GM19324 (cell line): ENCODE measurements around the gene EGFR.

Experiments used
- ATAC-seq: cut with Tn5 transposase; IDR thresholded peaks from one replicate; pipeline ENCODE4 v1.9.1; 2021; ENCODE audit warnings: mild to moderate bottlenecking, moderate library complexity; ENCODE audit not compliant: unreplicated experiment, low FRiP score

EGFR gene

GRCh38 chr7:55198634-55199392, 180.0 kb downstream of the EGFR start:
- no peak for ATAC-seq

- ATAC-seq: no peak
These were observed 180.6 kb downstream of the EGFR start for GRCh38 chr7:55199418-55199817.

- no peak for ATAC-seq
These were observed 181.6 kb downstream of the EGFR start for GRCh38 chr7:55200441-55200840.

- no peak for ATAC-seq
These were observed 183.5 kb downstream of the EGFR start for GRCh38 chr7:55202150-55202913.

- ATAC-seq: no peak
These were observed 184.5 kb downstream of the EGFR start for GRCh38 chr7:55203300-55203699.

GRCh38 chr7:55205124-55205955, 186.5 kb downstream of the EGFR start:
- no peak for ATAC-seq

GRCh38 chr7:55206235-55207029, 187.6 kb downstream of the EGFR start:
- no peak for ATAC-seq

GRCh38 chr7:55207436-55208125, 188.8 kb downstream of the EGFR start:
- no peak for ATAC-seq

GRCh38 chr7:55209366-55209765, 190.5 kb downstream of the EGFR start:
- no peak for ATAC-seq

GRCh38 chr7:55210176-55210575, 191.4 kb downstream of the EGFR start:
- no peak for ATAC-seq

- ATAC-seq: no peak
These were observed 191.9 kb downstream of the EGFR start for GRCh38 chr7:55210716-55211115.

- no peak for ATAC-seq
These were observed 192.9 kb downstream of the EGFR start for GRCh38 chr7:55211726-55212125.

GRCh38 chr7:55212176-55212575, 193.4 kb downstream of the EGFR start:
- ATAC-seq: no peak

GRCh38 chr7:55212838-55213237, 194.0 kb downstream of the EGFR start:
- no peak for ATAC-seq

GRCh38 chr7:55214707-55215106, 195.9 kb downstream of the EGFR start:
- ATAC-seq: no peak

GRCh38 chr7:55223023-55223422, 204.2 kb downstream of the EGFR start:
- ATAC-seq: no peak

- ATAC-seq: no peak
These were observed 205.3 kb downstream of the EGFR start for GRCh38 chr7:55224111-55224510.

- no peak for ATAC-seq
These were observed 206.0 kb downstream of the EGFR start for GRCh38 chr7:55224810-55225209.

GRCh38 chr7:55230014-55230413, 211.2 kb downstream of the EGFR start:
- ATAC-seq: no peak
